A549 (cell line): ENCODE measurements around the gene CARD9.

Experiments used
- BHLHE40 ChIP-seq: IDR thresholded peaks from 2 replicates; pipeline ENCODE4 v1.6.1; 2012; ENCODE audit warnings: low read depth, low read length, inconsistent platforms
- CEBPB ChIP-seq, 2 experiments: fragments of >200 bp in 1 of 2; sonication (Bioruptor Twin) in 1 of 2; formaldehyde crosslinking in 1 of 2; IDR thresholded peaks; 2 replicates each; pipeline ENCODE4 v1.6.1; 2012 to 2016
- CHD2 ChIP-seq: fragments of 150-350 bp; IDR thresholded peaks from 2 replicates; pipeline ENCODE4 v1.6.1; 2014; ENCODE audit warnings: low read length; ENCODE audit not compliant: partially characterized antibody
- CHD4 ChIP-seq: fragments of 200-600 bp; sonication (generic); IDR thresholded peaks from 2 replicates; pipeline ENCODE4 v1.6.1; 2016; ENCODE audit warnings: antibody characterized with exemption, mild to moderate bottlenecking, borderline replicate concordance
- EHF ChIP-seq: fragments of 250-450 bp; sonication (Bioruptor Pico); IDR thresholded peaks from 2 replicates; pipeline ENCODE4 v1.5.0; 2020; ENCODE audit warnings: mild to moderate bottlenecking
- ELK1 ChIP-seq: fragments of 150-350 bp; IDR thresholded peaks from 2 replicates; pipeline ENCODE4 v1.6.1; 2014; ENCODE audit warnings: low read depth, mild to moderate bottlenecking, low read length
- EP300 ChIP-seq, 2 experiments: fragments of >200 bp; sonication (Bioruptor Twin); formaldehyde crosslinking; IDR thresholded peaks; 2 replicates in 1 of 2; 3 replicates in 1 of 2; pipeline ENCODE4 v1.6.1; 2016 to 2017
- MAFK ChIP-seq: fragments of 450-650 bp; IDR thresholded peaks from 2 replicates; pipeline ENCODE4 v1.6.1; 2014; ENCODE audit not compliant: partially characterized antibody
- MYC ChIP-seq: IDR thresholded peaks from 2 replicates; pipeline ENCODE4 v1.6.1; 2012; ENCODE audit warnings: mild to moderate bottlenecking, inconsistent platforms, low read length, improper control_type of control experiment, borderline replicate concordance
- POLR2A ChIP-seq: IDR thresholded peaks from 2 replicates; pipeline ENCODE4 v1.6.1; 2012; ENCODE audit warnings: mild to moderate bottlenecking, low read length
- RAD21 ChIP-seq, 2 experiments: fragments of >200 bp in 1 of 2; sonication (Bioruptor Twin) in 1 of 2; formaldehyde crosslinking in 1 of 2; IDR thresholded peaks in 1 of 2; conservative IDR thresholded peaks in 1 of 2; 2 replicates in 1 of 2; 3 replicates in 1 of 2; pipeline ENCODE4 v1.6.1; 2012 to 2018; ENCODE audit warnings: inconsistent platforms in 1 of 2
- TF ChIP-seq, protein P1 (sequence below): IDR thresholded peaks from 2 replicates; pipeline ENCODE4 v1.6.1; 2012
- TF ChIP-seq, protein P2 (sequence below): fragments of >200 bp; sonication (Bioruptor Twin); formaldehyde crosslinking; IDR thresholded peaks from 3 replicates; pipeline ENCODE4 v1.5.1; 2016
- TF ChIP-seq, protein P3 (sequence below): fragments of 250-450 bp; sonication (Bioruptor Pico); IDR thresholded peaks from 2 replicates; pipeline ENCODE4 v1.5.0; 2021; ENCODE audit warnings: mild to moderate bottlenecking, moderate library complexity, borderline replicate concordance

DNA sequence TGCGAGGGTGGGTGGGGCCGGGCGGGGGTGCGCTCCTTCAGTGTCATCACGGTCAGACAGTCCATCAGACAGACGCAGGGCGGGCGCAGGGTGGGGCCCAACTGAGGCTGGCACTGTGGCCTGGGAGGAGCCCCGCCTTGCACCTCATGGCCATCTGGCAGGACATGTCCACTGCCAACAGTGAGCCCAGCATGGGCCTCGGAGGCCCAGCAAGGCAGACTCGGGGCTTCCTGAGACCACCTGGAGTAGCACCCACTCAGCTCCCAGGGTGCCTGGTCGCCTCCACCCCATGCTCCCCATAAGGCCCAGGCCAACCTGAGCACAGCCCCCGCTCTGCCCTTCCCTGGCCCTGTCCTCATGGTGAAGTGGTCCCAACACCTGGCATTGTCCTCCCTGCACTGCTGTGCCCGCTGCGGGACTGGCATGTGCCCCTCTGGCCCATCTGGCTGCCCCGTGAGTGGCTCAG, 54.7 kb downstream of the CARD9 start:
- no peak for TF ChIP-seq MAFK
- no peak for TF ChIP-seq BHLHE40
- TF ChIP-seq RAD21 (conservative IDR thresholded peaks at IDR 0.05 in 1 of 2, IDR thresholded peaks at IDR 0.05 in 1 of 2), result no peak
- TF ChIP-seq POLR2A, result no peak
- no peak for TF ChIP-seq EP300 (IDR thresholded peaks at IDR 0.05)
- TF ChIP-seq CHD2, result no peak
- TF ChIP-seq, protein P1, sequence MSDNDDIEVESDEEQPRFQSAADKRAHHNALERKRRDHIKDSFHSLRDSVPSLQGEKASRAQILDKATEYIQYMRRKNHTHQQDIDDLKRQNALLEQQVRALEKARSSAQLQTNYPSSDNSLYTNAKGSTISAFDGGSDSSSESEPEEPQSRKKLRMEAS, result no peak
- TF ChIP-seq, protein P2, sequence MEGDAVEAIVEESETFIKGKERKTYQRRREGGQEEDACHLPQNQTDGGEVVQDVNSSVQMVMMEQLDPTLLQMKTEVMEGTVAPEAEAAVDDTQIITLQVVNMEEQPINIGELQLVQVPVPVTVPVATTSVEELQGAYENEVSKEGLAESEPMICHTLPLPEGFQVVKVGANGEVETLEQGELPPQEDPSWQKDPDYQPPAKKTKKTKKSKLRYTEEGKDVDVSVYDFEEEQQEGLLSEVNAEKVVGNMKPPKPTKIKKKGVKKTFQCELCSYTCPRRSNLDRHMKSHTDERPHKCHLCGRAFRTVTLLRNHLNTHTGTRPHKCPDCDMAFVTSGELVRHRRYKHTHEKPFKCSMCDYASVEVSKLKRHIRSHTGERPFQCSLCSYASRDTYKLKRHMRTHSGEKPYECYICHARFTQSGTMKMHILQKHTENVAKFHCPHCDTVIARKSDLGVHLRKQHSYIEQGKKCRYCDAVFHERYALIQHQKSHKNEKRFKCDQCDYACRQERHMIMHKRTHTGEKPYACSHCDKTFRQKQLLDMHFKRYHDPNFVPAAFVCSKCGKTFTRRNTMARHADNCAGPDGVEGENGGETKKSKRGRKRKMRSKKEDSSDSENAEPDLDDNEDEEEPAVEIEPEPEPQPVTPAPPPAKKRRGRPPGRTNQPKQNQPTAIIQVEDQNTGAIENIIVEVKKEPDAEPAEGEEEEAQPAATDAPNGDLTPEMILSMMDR, result no peak
- TF ChIP-seq ELK1, result no peak
- TF ChIP-seq, protein P3, sequence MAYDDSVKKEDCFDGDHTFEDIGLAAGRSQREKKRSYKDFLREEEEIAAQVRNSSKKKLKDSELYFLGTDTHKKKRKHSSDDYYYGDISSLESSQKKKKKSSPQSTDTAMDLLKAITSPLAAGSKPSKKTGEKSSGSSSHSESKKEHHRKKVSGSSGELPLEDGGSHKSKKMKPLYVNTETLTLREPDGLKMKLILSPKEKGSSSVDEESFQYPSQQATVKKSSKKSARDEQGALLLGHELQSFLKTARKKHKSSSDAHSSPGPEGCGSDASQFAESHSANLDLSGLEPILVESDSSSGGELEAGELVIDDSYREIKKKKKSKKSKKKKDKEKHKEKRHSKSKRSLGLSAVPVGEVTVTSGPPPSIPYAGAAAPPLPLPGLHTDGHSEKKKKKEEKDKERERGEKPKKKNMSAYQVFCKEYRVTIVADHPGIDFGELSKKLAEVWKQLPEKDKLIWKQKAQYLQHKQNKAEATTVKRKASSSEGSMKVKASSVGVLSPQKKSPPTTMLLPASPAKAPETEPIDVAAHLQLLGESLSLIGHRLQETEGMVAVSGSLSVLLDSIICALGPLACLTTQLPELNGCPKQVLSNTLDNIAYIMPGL (CRISPR knock-in tag), result no peak
- no peak for TF ChIP-seq EHF (CRISPR knock-in tag)
- no peak for TF ChIP-seq CEBPB (IDR thresholded peaks at IDR 0.05)
- TF ChIP-seq MYC, result no peak
- no peak for TF ChIP-seq CHD4
